BE2C (cell line): ENCODE data around the gene KAT14.
"Not testable (repeated sequence)": the region's sequence is repeated elsewhere in the genome, so short reads cannot be mapped to it uniquely, and the experiment has no call there.

Experiments used
- DNase-seq: peaks from one replicate; pipeline ENCODE4 v3.0.0-alpha.2; 2020
- H3K27me3 ChIP-seq: fragments of 250-450 bp; sonication (Bioruptor Pico); 2 replicates; pipeline ENCODE4 v1.5.1; 2020; ENCODE audit warnings: mild to moderate bottlenecking
- H3K36me3 ChIP-seq: fragments of 250-450 bp; sonication (Bioruptor Pico); 2 replicates; pipeline ENCODE4 v1.5.1; 2020; ENCODE audit warnings: mild to moderate bottlenecking
- H3K4me1 ChIP-seq: fragments of 250-450 bp; sonication (Bioruptor Pico); 2 replicates; pipeline ENCODE4 v1.5.1; 2020
- H3K4me3 ChIP-seq: 2 replicates; pipeline ENCODE4 v1.5.1; 2011; ENCODE audit warnings: low read depth, low read length
- H3K9me3 ChIP-seq: fragments of 250-450 bp; sonication (Bioruptor Pico); 2 replicates; pipeline ENCODE4 v1.5.1; 2020
- TF ChIP-seq, protein P1 (sequence below): IDR thresholded peaks from 2 replicates; pipeline ENCODE4 v1.5.1; 2012; ENCODE audit warnings: mild to moderate bottlenecking, low read depth, low read length

The KAT14 gene

GRCh38 chr20:18188434-18188833 is 50.8 kb downstream of the KAT14 start:
- Histone ChIP-seq H3K4me3 (no peak overlapping the region), H3K36me3 (peaks cover 31% of the 10 kb centered on the region), H3K27me3 (no peaks in the 10 kb centered on the region), H3K9me3 (no peaks in the 10 kb centered on the region), H3K4me1 (no peaks in the 10 kb centered on the region)
- DNase-seq, result no peak
- TF ChIP-seq, protein P1, sequence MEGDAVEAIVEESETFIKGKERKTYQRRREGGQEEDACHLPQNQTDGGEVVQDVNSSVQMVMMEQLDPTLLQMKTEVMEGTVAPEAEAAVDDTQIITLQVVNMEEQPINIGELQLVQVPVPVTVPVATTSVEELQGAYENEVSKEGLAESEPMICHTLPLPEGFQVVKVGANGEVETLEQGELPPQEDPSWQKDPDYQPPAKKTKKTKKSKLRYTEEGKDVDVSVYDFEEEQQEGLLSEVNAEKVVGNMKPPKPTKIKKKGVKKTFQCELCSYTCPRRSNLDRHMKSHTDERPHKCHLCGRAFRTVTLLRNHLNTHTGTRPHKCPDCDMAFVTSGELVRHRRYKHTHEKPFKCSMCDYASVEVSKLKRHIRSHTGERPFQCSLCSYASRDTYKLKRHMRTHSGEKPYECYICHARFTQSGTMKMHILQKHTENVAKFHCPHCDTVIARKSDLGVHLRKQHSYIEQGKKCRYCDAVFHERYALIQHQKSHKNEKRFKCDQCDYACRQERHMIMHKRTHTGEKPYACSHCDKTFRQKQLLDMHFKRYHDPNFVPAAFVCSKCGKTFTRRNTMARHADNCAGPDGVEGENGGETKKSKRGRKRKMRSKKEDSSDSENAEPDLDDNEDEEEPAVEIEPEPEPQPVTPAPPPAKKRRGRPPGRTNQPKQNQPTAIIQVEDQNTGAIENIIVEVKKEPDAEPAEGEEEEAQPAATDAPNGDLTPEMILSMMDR, result no peak

- Histone ChIP-seq H3K27me3 (no peaks in the 10 kb centered on the region), H3K4me1 (no peaks in the 10 kb centered on the region), H3K36me3 (peaks cover 20% of the 10 kb centered on the region), H3K4me3 (no peak overlapping the region), H3K9me3 (no peaks in the 10 kb centered on the region)
- DNase-seq, result no peak
- TF ChIP-seq, protein P1, result 0 out of 2 replicates have a peak, but pooled peaks have one; percentile 6
Measured at GRCh38 chr20:18190338-18191233, 52.9 kb downstream of the KAT14 start.

DNA sequence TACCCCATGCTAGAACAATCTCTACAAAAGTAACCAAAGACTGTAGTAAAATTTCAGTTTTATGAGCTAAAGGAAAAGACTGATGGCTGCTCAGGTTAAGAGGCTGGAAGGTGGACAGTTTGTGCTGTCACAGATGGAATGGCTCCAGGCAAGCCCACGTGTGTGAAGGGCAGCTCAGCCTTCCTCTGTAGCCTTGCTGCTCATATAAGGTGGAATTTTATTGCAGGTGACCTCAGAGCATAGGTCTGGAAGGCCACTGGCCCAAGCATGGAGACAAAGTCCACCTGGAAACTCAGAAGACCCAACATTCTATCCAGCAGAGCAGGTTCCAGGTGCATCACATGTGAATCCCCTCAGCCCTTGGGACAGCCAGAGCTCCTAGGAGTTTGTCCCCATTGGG is 53.6 kb downstream of the KAT14 start:
- Histone ChIP-seq H3K27me3 (no peaks in the 10 kb centered on the region), H3K9me3 (no peaks in the 10 kb centered on the region), H3K4me3 (no peak overlapping the region), H3K36me3 (peaks cover 15% of the 10 kb centered on the region), H3K4me1 (no peaks in the 10 kb centered on the region)
- TF ChIP-seq, protein P1, result no peak
- DNase-seq, result no peak

GRCh38 chr20:18194461-18194860 is 56.8 kb downstream of the KAT14 start:
- not testable (repeated sequence) for H3K4me1 ChIP-seq, H3K36me3 ChIP-seq, DNase-seq, H3K27me3 ChIP-seq, H3K9me3 ChIP-seq, H3K4me3 ChIP-seq

DNA sequence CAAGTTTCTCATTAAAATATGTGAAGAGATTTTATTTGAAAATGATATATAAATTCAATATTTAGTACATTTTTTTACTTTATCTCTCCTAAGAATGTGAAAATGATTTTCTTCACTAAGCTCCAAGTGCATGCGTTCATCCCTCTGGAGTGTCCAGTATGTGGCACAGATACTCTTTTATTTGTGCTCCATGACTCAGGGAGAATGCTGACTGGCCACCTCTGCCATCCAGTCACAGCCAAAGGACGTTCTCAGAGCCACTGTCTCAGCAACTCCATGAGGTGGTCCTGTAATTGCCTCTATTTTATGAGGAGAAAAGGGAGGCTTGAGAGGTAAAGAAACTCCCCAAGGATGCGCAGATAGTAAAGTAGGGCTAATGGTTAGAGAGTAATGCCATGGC is 58.3 kb downstream of the KAT14 start:
- Histone ChIP-seq H3K4me1 (no peaks in the 10 kb centered on the region), H3K4me3 (no peak overlapping the region), H3K36me3 (no peaks in the 10 kb centered on the region), H3K27me3 (no peaks in the 10 kb centered on the region), H3K9me3 (no peaks in the 10 kb centered on the region)
- DNase-seq, result no peak
- TF ChIP-seq, protein P1, result no peak

GRCh38 chr20:18197382-18198070 is 59.9 kb downstream of the KAT14 start:
- H3K36me3 ChIP-seq, result no peaks in the 10 kb centered on the region
- TF ChIP-seq, protein P1, result no peak
- H3K27me3 ChIP-seq, result no peaks in the 10 kb centered on the region
- no peaks in the 10 kb centered on the region for H3K9me3 ChIP-seq
- no peak overlapping the region for H3K4me3 ChIP-seq
- DNase-seq, result no peak
- H3K4me1 ChIP-seq, result no peaks in the 10 kb centered on the region
